Spleen (tissue), 11 donors: ENCODE data around the gene TTC28. TPM values are rescaled to one million over a fixed set of nuclear protein-coding genes. Genes with fewer than 3 reads are reported as not detected.

Experiments used
- DNase-seq: peaks from one replicate; pipeline ENCODE4 v3.0.0-alpha.2; 2020
- H3K27ac ChIP-seq, 8 donors: fragments of 200-600 bp; sonication (generic) in 7 of 8; 1 replicate in 4 of 8; 2 replicates in 4 of 8; pipeline versions ENCODE4 v1.5.0 to v1.8.0; 2016 to 2021; ENCODE audit warnings: inconsistent platforms in 4 of 8, mild to moderate bottlenecking in 4 of 8, moderate library complexity in 1 of 8
- H3K27me3 ChIP-seq, 7 donors: fragments of 200-600 bp; sonication (generic) in 6 of 7; replicated peaks in 1 of 7; 1 replicate in 4 of 7; 2 replicates in 3 of 7; pipeline versions ENCODE4 v1.5.0 to v1.8.0; 2016 to 2021; ENCODE audit warnings: inconsistent platforms in 3 of 7, mild to moderate bottlenecking in 1 of 7
- H3K36me3 ChIP-seq, 6 donors: fragments of 200-600 bp; sonication (generic) in 5 of 6; 1 replicate in 4 of 6; 2 replicates in 2 of 6; pipeline versions ENCODE4 v1.5.0 to v1.8.0; 2016 to 2021; ENCODE audit warnings: inconsistent platforms in 2 of 6
- H3K4me1 ChIP-seq, 6 donors: fragments of 200-600 bp; sonication (generic) in 5 of 6; 1 replicate in 3 of 6; 2 replicates in 3 of 6; pipeline versions ENCODE4 v1.5.0 to v1.8.0; 2016 to 2021; ENCODE audit warnings: inconsistent platforms in 3 of 6
- H3K4me3 ChIP-seq, 8 donors: fragments of 200-600 bp; sonication (generic) in 7 of 8; 1 replicate in 4 of 8; 2 replicates in 4 of 8; pipeline versions ENCODE4 v1.5.0 to v1.8.0; 2016 to 2021; ENCODE audit warnings: inconsistent platforms in 4 of 8, mild to moderate bottlenecking in 4 of 8, moderate library complexity in 2 of 8
- H3K9me3 ChIP-seq, 8 donors: fragments of 200-600 bp; sonication (generic) in 7 of 8; 1 replicate in 4 of 8; 2 replicates in 4 of 8; pipeline versions ENCODE4 v1.5.0 to v1.8.0; 2016 to 2021; ENCODE audit warnings: inconsistent platforms in 4 of 8
- POLR2A ChIP-seq, 3 donors: fragments of 450-650 bp; IDR thresholded peaks; one replicate each; pipeline ENCODE4 v1.5.1; 2017; ENCODE audit warnings: antibody characterized with exemption in 3 of 3, mild to moderate bottlenecking in 1 of 3
- POLR2AphosphoS5 ChIP-seq, 3 donors: sonication (generic); formaldehyde crosslinking; IDR thresholded peaks; one replicate each; pipeline ENCODE4 v1.5.1; 2017; ENCODE audit warnings: antibody characterized with exemption in 3 of 3
- WGBS, 5 donors: extraction: QIAGEN DNeasy Blood & Tissue Kit in 3 of 5; methylation state at CpG; one replicate each; pipeline versions ENCODE4 v1.1.5 to v1.1.7; 2013 to 2018; 5-methylcytosine and 5-hydroxymethylcytosine counted together
- intact Hi-C: fragments of 100-400 bp; cut with DNase I; formaldehyde crosslinking; loops from one replicate; pipeline ENCODE4 v1.15.0; 2023; ENCODE audit warnings: low total_unique reads
- polyA plus RNA-seq, 3 donors: library from polyadenylated mRNA; stranded (reverse); fragments of 200-250 nt; gene quantifications; one replicate each; pipeline ENCODE4 v1.2.1, GENCODE V29; 2013
- total RNA-seq, 7 donors: library from RNA; depleted of rRNA in 3 of 7; stranded (reverse); fragments of >200 nt in 3 of 7; fragmentation: NEBNext Ultra II Directional in 4 of 7; extraction: Animal tissue kit (Norgen Biotek cat#: 25700) in 4 of 7; gene quantifications; one replicate each; pipeline versions ENCODE4 v1.1.0 to v1.2.1, GENCODE V29; 2016 to 2021
- TF ChIP-seq, protein P1 (sequence below), 11 experiments: fragments of 200-600 bp in 7 of 11; fragments of 450-650 bp in 4 of 11; sonication (generic) in 4 of 11; IDR thresholded peaks in 8 of 11; conservative IDR thresholded peaks in 3 of 11; 1 replicate in 7 of 11; 2 replicates in 4 of 11; pipeline versions ENCODE4 v1.4.0 to v1.8.0; 2016 to 2021; ENCODE audit warnings: antibody characterized with exemption in 11 of 11, inconsistent platforms in 4 of 11, mild to moderate bottlenecking in 1 of 11
- donor health status: healthy with polysubstance abuse.
- donor health status: DM: no; HTN: no; CAD: no; lungs with moderate emphysema.
- donor health status: DM: no; HTN: no; CAD: no.
- donor health status: Bipolar disorder and iron deficiency.
- donor health status: healthy.
- donor health status: DM: no; HTN: no; CAD: no.
- donor health status: DM: yes; HTN: yes; CAD: no.

The TTC28 gene
- total and polyA plus RNA-seq, 10 donors = 0.62 to 69.0 (median 33.5) TPM

- TF ChIP-seq, protein P1, sequence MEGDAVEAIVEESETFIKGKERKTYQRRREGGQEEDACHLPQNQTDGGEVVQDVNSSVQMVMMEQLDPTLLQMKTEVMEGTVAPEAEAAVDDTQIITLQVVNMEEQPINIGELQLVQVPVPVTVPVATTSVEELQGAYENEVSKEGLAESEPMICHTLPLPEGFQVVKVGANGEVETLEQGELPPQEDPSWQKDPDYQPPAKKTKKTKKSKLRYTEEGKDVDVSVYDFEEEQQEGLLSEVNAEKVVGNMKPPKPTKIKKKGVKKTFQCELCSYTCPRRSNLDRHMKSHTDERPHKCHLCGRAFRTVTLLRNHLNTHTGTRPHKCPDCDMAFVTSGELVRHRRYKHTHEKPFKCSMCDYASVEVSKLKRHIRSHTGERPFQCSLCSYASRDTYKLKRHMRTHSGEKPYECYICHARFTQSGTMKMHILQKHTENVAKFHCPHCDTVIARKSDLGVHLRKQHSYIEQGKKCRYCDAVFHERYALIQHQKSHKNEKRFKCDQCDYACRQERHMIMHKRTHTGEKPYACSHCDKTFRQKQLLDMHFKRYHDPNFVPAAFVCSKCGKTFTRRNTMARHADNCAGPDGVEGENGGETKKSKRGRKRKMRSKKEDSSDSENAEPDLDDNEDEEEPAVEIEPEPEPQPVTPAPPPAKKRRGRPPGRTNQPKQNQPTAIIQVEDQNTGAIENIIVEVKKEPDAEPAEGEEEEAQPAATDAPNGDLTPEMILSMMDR (IDR thresholded peaks at IDR 0.05 in 8 of 11, conservative IDR thresholded peaks at IDR 0.05 in 3 of 11) = no peak
- no peak for TF ChIP-seq POLR2AphosphoS5 (IDR thresholded peaks at IDR 0.05)
- TF ChIP-seq POLR2A (IDR thresholded peaks at IDR 0.05) = no peak
- no peaks in the 10 kb centered on the region for H3K36me3 ChIP-seq
- H3K27ac ChIP-seq = peak overlapping the region in 1 of 8 donors; percentile 70
- DNase-seq = no peak
- no peak overlapping the region for H3K4me3 ChIP-seq
- peaks cover 0 to 33% (median 5%) of the 10 kb centered on the region in 6 donors for H3K4me1 ChIP-seq
- no peaks in the 10 kb centered on the region for H3K27me3 ChIP-seq
- H3K9me3 ChIP-seq = peaks cover 0 to 5% (median 0%) of the 10 kb centered on the region in 8 donors
- intact Hi-C loops = no loop called here
Measured at GRCh38 chr22:28046100-28046499, 633.5 kb downstream of the TTC28 start.

DNA sequence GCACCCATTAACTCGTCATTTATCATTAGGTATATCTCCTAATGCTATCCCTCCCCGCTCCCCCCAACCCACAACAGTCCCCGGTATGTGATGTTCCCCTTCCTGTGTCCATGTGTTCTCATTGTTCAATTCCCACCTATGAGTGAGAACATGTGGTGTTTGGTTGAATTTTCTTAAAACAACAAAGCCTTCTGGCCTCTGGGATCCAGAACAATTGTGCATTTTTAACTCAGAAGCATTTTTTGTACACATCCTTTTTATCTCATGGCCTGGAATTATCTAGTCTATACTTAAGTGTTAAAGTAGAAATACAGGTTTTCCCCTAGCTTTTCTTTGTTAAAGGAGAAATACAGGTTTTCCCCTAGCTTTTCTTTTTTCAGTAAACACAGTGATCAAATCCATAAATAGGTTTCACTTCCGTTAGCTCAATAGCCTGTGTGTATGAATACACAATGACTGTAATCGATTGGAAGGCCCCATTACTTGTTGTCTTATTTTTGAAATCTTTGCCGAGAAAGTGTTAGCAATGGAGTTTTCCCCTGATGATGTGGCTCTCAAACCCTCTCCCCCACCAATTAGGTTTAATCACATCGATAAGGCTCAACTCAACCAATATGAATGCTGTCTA, 635.0 kb downstream of the TTC28 start:
- H3K4me3 ChIP-seq = no peak overlapping the region
- intact Hi-C loops = no loop called here
- TF ChIP-seq POLR2A (IDR thresholded peaks at IDR 0.05) = no peak
- TF ChIP-seq, protein P1 (IDR thresholded peaks at IDR 0.05 in 8 of 11, conservative IDR thresholded peaks at IDR 0.05 in 3 of 11) = no peak
- H3K27ac ChIP-seq = no peak overlapping the region
- no peaks in the 10 kb centered on the region for H3K27me3 ChIP-seq
- WGBS, 5 donors = 82 to 93% (median 87%) methylated on average over 7 of the region's 7 CpGs
- H3K9me3 ChIP-seq = peaks cover 0 to 5% (median 0%) of the 10 kb centered on the region in 8 donors
- H3K4me1 ChIP-seq = peaks cover 0 to 28% (median 5%) of the 10 kb centered on the region in 6 donors
- no peak for DNase-seq
- H3K36me3 ChIP-seq = no peaks in the 10 kb centered on the region

- 60 to 80% (median 73%) methylated on average over 2 of the region's 2 CpGs for WGBS, 5 donors
- H3K4me1 ChIP-seq = peaks cover 0 to 15% (median 3%) of the 10 kb centered on the region in 6 donors
- H3K27me3 ChIP-seq = no peaks in the 10 kb centered on the region
- no peaks in the 10 kb centered on the region for H3K36me3 ChIP-seq
- intact Hi-C loops = no loop called here
- H3K4me3 ChIP-seq = no peak overlapping the region
- H3K9me3 ChIP-seq = peaks cover 0 to 5% (median 0%) of the 10 kb centered on the region in 8 donors
- TF ChIP-seq, protein P1 (IDR thresholded peaks at IDR 0.05 in 8 of 11, conservative IDR thresholded peaks at IDR 0.05 in 3 of 11) = no peak
- TF ChIP-seq POLR2A (IDR thresholded peaks at IDR 0.05) = no peak
- TF ChIP-seq POLR2AphosphoS5 (IDR thresholded peaks at IDR 0.05) = no peak
- no peak for DNase-seq
- H3K27ac ChIP-seq = no peak overlapping the region
Measured at GRCh38 chr22:28043266-28043665, 636.4 kb downstream of the TTC28 start.

DNA sequence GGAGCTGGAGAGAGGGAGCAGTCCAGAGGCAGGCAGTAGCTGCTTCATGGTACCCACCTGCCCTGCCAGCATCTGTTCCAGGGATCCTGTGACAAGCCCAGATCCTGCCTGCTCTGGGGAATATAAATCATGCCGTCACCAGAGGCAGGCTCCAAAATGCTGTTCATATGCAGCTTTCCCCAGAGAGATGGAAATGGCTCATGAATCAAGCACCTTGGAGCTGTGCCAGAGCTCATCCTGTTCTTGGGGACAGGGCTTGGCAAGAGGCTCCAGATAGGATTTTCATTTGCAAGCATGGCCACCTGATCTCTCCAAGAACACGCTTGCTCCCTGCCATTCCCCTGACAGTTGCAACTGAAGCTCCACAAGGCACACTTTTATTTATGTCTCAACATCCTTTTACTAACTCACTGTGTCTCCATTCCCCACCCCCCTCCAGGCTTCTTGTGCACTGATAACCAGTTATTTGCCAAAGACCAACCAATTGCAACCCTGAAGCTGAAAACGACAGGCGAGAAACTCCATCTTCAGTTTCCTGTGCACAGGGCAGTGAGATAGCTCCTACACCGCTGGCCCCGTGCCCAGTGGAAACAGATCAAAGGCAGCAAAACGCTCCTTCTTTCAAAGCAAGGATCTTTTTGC, 644.8 kb downstream of the TTC28 start:
- Histone ChIP-seq H3K36me3 (no peaks in the 10 kb centered on the region), H3K9me3 (no peaks in the 10 kb centered on the region), H3K4me1 (peaks cover 0 to 41% (median 22%) of the 10 kb centered on the region in 6 donors), H3K27ac (peak overlapping the region in 7 of 8 donors; percentile 36 to 66 (median 58)), H3K27me3 (no peaks in the 10 kb centered on the region), H3K4me3 (no peak overlapping the region)
- 7 to 15% (median 11%) methylated on average over 6 to 7 of the region's 7 CpGs for WGBS, 5 donors
- intact Hi-C loops = no loop called here
- TF ChIP-seq, protein P1 (IDR thresholded peaks at IDR 0.05 in 8 of 11, conservative IDR thresholded peaks at IDR 0.05 in 3 of 11) = no peak
- TF ChIP-seq POLR2AphosphoS5 (IDR thresholded peaks at IDR 0.05) (peak in 1 of 3 donors; percentile 48), POLR2A (IDR thresholded peaks at IDR 0.05) (no peak)
- DNase-seq = peak; percentile 72
